LNCAP (cell line): ENCODE data around the gene FREM2.
A peak's percentile ranks its signal among the peaks of the same experiment; 100 is the strongest.

Experiments
- CTCF ChIP-seq: fragments of 450-650 bp; IDR thresholded peaks from 2 replicates; pipeline ENCODE4 v1.5.1; 2017; ENCODE audit warnings: mild to moderate bottlenecking

The FREM2 gene

DNA sequence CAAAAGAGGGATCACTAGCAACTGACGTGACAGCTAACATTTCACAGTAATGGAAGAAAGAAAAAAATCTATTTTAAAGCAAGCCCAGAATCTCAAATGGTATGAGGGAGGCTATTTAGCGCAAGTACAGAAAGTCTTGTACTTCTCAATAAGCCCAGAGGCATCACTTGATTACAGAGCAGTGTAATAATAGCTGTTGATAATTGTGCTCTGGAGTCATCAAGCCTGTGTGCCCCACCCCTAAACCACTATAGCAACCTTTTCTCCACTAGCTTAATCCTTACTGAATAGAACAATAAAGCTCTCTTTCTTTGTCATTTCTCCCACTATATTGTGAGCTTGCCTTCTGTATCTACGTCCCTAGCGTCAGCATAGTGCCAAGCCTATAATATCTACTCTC is 56.6 kb downstream of the FREM2 start:
- no peak for TF ChIP-seq CTCF

- no peak for TF ChIP-seq CTCF
Measured at GRCh38 chr13:38752686-38753085, 65.8 kb downstream of the FREM2 start.

- TF ChIP-seq CTCF, result no peak
Measured at GRCh38 chr13:38753878-38754277, 67.0 kb downstream of the FREM2 start.

GRCh38 chr13:38755793-38756192 is 68.9 kb downstream of the FREM2 start:
- no peak for TF ChIP-seq CTCF

- no peak for TF ChIP-seq CTCF
Measured at GRCh38 chr13:38758277-38758676, 71.4 kb downstream of the FREM2 start.

- no peak for TF ChIP-seq CTCF
Measured at GRCh38 chr13:38759390-38759789, 72.5 kb downstream of the FREM2 start.

- TF ChIP-seq CTCF, result peak; percentile 57
Measured at GRCh38 chr13:38763446-38764381, 76.8 kb downstream of the FREM2 start.
